Activated naive CD4-positive, alpha-beta T cell treated with anti-CD3 and anti-CD28 coated beads, Interleukin-2, amount 50 U/mL, for 72 hours (primary cell): ENCODE results near the gene DARS2. TPM values are rescaled to one million over a fixed set of nuclear protein-coding genes. Genes with fewer than 3 reads are reported as not detected.
A peak's percentile ranks its signal among the peaks of the same experiment; 100 is the strongest.
"Not testable (repeated sequence)": the region's sequence is repeated elsewhere in the genome, so short reads cannot be mapped to it uniquely, and the experiment has no call there.

Experiments used
- ATAC-seq, 2 donors: fragments of 150-1000 bp; cut with Tn5 transposase; 2 replicates each; pipeline ENCODE4 v1.10.0; 2021; ENCODE audit warnings: mild to moderate bottlenecking in 2 of 2, moderate library complexity in 2 of 2
- DNase-seq, 2 donors: peaks; one replicate each; pipeline ENCODE4 v3.0.0; 2021 to 2022; ENCODE audit warnings: low spot score in 2 of 2
- H3K27ac Mint-ChIP-seq, 2 donors: one replicate each; pipeline ENCODE4 v1.8.0; 2022; ENCODE audit warnings: mild to moderate bottlenecking in 2 of 2, mixed read lengths in 2 of 2
- H3K36me3 Mint-ChIP-seq, 2 donors: one replicate each; pipeline ENCODE4 v1.8.0; 2022; ENCODE audit warnings: mixed read lengths in 2 of 2
- H3K9me3 Mint-ChIP-seq, 2 donors: one replicate each; pipeline ENCODE4 v1.8.0; 2022; ENCODE audit warnings: mixed read lengths in 2 of 2
- total RNA-seq, 2 donors: library from RNA; stranded (reverse); gene quantifications; one replicate each; pipeline ENCODE4 v1.2.3, GENCODE V29; 2022

The DARS2 gene
- 10 to 100 TPM; 31.1 to 40.7 TPM for total RNA-seq

DNA sequence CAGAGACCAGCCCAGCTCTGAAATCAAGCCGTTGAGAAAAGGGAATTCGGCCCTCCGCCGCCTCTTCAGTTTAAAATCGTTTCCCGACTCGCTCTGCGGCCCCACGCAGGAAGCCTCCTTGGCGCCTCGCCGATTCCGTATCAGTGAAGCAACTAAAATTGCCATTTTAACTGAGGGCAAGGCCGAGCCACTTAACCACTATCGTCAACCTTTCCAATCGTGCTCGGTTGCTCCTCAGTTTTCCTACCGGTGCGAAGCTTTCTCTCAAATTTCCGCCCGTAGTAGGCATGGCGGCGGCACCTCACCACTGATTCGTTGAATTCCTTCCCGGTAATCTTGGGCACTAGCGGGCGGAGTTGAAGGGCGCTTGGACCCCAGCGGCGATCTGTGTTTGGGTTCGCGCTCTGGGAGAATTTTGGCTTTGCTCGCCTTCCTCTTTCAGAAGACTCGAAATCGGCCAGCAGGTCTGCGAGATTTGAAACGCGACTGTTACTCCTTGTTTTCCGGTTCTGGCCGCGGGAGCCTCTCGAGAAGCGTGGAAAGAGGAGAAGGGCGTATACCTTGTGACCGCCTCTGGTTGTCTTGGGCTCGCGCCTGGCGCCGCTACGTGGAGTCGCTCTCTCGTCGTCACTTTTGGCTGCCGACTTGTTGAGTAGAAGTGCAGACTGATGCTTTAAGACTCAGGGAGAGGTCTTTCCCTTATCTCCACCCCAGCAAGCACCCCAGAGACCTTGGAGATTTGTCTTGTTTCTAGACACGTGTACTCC, at the start of gene DARS2, which contains the start of gene CENPL:
Gene DARS2, plus strand, starts transcription at position 359 of the 767 bp plus-strand sequence. CDS start 557 bp downstream, outside the sequence.
Gene CENPL, minus strand, starts transcription at position 569 of the 767 bp plus-strand sequence. CDS start 13,584 bp downstream, outside the sequence.
- peak; percentile 84 to 88 for ATAC-seq

DNA sequence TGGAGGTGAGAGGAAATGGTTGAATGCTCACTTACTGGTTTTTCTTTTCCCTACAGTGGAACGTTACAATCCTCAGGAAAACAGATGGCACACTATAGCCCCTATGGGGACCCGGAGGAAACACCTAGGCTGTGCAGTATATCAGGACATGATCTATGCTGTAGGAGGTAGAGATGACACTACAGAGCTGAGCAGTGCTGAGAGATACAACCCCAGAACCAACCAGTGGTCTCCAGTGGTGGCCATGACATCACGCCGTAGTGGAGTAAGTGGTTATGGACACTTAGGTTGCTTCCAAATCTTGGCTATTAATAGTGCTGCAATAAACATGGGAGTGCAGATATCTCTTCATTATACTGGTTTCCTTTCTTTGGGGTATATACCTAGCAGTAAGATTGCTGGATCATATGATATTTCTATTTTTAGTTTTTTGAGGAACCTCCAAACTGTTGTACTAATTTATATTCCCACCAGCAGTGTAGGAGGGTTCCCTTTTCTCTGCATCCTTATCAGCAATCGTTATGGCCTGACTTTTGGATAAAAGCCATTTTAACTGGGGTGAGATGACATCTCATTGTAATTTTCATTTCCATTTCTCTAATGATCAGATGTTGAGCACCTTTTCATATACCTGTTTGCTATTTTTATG, 48.8 kb upstream of the DARS2 start:
- peaks cover 6 to 16% of the 10 kb centered on the region in 2 donors for H3K36me3 Mint-ChIP-seq
- no peak for DNase-seq
- no peaks in the 10 kb centered on the region for H3K9me3 Mint-ChIP-seq
- peak in 1 of 2 donors; percentile 13 for ATAC-seq
- H3K27ac Mint-ChIP-seq: no peak overlapping the region

More for the DNA sequence above, at the start of gene DARS2, which contains the start of gene CENPL:
- Mint-ChIP-seq H3K9me3 (no peaks in the 10 kb centered on the region), H3K27ac (peak within 1 kb of the TSS; percentile 98 to 99), H3K36me3 (peaks cover 35 to 43% of the 10 kb centered on the region in 2 donors)
- DNase-seq: peak; percentile 84 to 89

- ATAC-seq (no peak), DNase-seq (no peak)
- no peaks in the 10 kb centered on the region for H3K9me3 Mint-ChIP-seq
- peaks cover 6 to 16% of the 10 kb centered on the region in 2 donors for H3K36me3 Mint-ChIP-seq
- H3K27ac Mint-ChIP-seq: no peak overlapping the region
Observed at GRCh38 chr1:173779936-173780335, 44.5 kb upstream of the DARS2 start.

DNA sequence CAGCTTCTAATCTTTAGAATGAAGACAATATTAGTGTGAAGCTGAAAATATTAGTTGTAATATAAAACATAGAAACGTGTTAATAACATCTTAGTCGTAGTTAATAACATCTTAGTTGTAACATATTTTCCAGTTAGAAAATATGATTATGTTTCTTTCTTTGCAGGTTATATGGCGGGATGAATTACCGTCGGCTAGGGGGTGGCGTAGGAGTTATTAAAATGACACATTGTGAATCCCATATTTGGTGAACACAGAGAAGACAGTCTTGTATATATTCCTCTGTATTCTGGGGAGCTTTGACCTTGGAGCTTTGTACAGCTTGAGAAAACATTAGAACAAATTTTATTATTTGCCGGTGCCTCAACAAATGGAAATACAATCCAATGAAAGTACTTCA, 39.5 kb upstream of the DARS2 start:
- no peak for DNase-seq
- no peaks in the 10 kb centered on the region for H3K36me3 Mint-ChIP-seq
- no peak for ATAC-seq
- no peaks in the 10 kb centered on the region for H3K9me3 Mint-ChIP-seq
- H3K27ac Mint-ChIP-seq: no peak overlapping the region

- no peaks in the 10 kb centered on the region for H3K36me3 Mint-ChIP-seq
- DNase-seq: no peak
- H3K27ac Mint-ChIP-seq: no peak overlapping the region
- no peaks in the 10 kb centered on the region for H3K9me3 Mint-ChIP-seq
- no peak for ATAC-seq
Observed at GRCh38 chr1:173789841-173790240, 34.6 kb upstream of the DARS2 start.

DNA sequence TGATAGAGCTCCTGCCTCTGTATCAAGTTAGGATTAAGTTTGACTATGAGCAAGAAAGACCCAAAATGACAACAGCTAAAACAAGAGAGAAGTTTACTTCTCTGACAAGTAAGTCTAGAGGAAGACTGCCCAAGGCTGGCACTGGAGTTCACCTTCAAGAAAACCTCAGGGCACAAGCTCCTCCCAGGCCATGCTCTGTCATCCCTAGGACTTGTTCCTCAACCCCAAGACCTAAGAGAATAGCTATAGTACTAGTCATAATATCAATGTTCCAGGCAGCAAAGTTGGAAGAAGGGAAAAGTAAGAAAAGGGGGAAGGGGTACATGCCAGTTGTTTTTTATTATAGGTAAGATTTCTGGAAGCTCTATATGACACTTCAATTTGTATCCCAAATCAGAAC, 26.4 kb upstream of the DARS2 start:
- peaks cover 0 to 7% of the 10 kb centered on the region in 2 donors for H3K36me3 Mint-ChIP-seq
- DNase-seq (no peak), ATAC-seq (no peak)
- H3K27ac Mint-ChIP-seq: no peak overlapping the region
- H3K9me3 Mint-ChIP-seq: no peaks in the 10 kb centered on the region

- H3K9me3 Mint-ChIP-seq, H3K27ac Mint-ChIP-seq, H3K36me3 Mint-ChIP-seq, ATAC-seq, DNase-seq: not testable (repeated sequence)
Observed at GRCh38 chr1:173799995-173800394, 24.5 kb upstream of the DARS2 start.

DNA sequence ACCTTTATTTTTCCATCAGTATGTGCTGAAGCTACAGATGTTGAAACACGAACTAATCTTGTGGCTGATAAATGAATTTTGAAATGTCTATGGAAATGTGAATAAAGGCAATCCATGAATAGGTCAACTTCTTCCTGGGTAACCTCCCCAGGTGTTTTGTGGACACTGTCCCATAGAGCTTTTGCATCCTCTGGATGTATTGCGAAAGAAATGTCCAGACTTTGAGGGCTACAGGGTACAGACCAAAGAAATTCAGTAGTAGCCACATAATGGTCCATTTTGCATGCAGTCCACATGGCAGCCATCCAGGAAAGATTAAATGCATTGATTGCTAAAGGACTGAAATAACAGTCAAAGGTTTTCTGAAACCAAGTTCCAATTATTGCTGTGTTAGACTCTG, 21.5 kb upstream of the DARS2 start:
- H3K36me3 Mint-ChIP-seq: peaks cover 8 to 9% of the 10 kb centered on the region in 2 donors
- no peak overlapping the region for H3K27ac Mint-ChIP-seq
- ATAC-seq (no peak), DNase-seq (no peak)
- H3K9me3 Mint-ChIP-seq: no peaks in the 10 kb centered on the region

DNA sequence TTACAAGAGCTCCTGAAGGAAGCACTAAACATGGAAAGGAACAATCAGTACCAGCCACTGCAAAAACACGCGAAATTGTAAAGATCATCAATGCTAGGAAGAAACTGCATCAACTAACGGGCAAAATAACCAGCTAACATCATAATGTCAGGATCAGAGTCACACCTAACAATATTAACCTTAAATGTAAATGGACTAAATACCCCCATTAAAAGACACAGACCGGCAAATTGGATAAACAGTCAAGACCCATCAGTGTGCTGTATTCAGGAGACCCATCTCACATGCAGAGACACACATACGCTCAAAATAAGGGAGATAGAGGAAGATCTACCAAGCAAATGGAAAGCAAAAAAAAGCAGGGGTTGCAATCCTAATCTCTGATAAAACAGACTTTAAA, 10.8 kb upstream of the DARS2 start:
- not testable (repeated sequence) for DNase-seq, H3K9me3 Mint-ChIP-seq, ATAC-seq, H3K27ac Mint-ChIP-seq
- peaks cover 18 to 52% of the 10 kb centered on the region in 2 donors for H3K36me3 Mint-ChIP-seq

DNA sequence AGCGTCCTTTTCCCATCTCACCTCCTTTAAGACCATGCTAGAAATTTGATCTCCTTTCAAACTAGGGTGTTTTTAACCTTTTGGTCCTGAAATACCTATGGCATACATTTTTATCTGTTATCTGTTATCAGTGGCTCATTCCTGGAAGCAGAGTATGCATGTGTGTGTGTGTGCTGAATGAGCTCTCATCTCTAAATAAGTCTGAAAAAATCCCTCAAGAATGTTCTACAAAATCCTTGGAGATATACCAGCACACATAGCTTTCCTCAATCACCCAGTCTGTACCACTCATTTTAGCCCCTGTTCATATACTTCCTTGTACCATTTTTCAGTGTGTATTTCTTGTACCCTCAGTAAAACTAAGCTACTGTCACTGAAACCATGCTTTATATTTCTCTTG, 6.0 kb upstream of the DARS2 start:
- ATAC-seq: no peak
- Mint-ChIP-seq H3K36me3 (peaks cover 25 to 48% of the 10 kb centered on the region in 2 donors), H3K27ac (peak overlapping the region in 1 of 2 donors; percentile 3), H3K9me3 (peaks cover 0 to 4% of the 10 kb centered on the region in 2 donors)
- DNase-seq: no peak

DNA sequence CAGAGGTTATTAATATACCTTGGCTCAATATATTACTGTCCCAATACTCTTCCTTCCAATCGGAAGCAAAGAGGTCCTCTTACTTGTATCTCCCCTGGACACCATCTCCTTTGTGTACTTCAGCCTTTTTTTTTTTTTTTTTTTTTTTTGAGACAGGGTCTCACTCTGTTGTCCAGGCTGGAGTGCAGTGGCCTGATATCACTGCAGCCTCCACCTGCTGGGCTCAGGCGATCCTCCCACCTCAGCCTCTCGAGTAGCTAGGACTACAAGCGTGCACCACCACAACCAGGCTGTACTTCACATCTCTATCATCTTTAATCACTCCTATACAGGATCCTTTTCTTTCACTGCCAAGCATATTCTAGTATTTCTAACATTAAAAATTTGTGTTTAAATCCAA, 2.8 kb upstream of the DARS2 start:
- peaks cover 39 to 49% of the 10 kb centered on the region in 2 donors for H3K36me3 Mint-ChIP-seq
- DNase-seq (no peak), ATAC-seq (no peak)
- H3K9me3 Mint-ChIP-seq: no peaks in the 10 kb centered on the region
- H3K27ac Mint-ChIP-seq: no peak overlapping the region

- peak in 1 of 2 donors; percentile 5 for DNase-seq
- peak overlapping the region; percentile 98 to 99 for H3K27ac Mint-ChIP-seq
- H3K36me3 Mint-ChIP-seq: peaks cover 35 to 43% of the 10 kb centered on the region in 2 donors
- H3K9me3 Mint-ChIP-seq: no peaks in the 10 kb centered on the region
- ATAC-seq: peak; percentile 54
Observed at GRCh38 chr1:173823781-173824314, 625 bp upstream of the DARS2 start.

DNA sequence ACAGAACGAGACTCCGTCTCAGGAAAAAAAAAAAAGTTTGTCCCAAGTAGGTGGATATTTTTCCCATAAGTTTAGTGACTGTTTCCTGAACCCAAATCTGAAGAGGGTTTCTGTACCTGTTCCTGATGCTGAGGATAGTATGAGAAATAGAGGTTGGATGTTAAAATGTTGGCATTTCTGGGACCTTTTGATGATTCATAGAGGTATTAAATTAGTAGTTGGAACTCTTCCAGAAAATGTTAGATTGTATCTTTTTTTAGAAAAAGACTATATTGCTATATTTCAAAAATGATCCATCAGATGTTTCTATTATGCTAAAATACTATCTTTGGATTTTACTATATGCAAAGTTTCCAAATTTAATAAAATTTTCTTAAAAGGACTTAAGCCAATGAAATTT, 3.1 kb downstream of the DARS2 start:
- no peak for DNase-seq
- ATAC-seq: no peak
- H3K27ac Mint-ChIP-seq: no peak overlapping the region
- H3K36me3 Mint-ChIP-seq: peaks cover 26 to 43% of the 10 kb centered on the region in 2 donors
- H3K9me3 Mint-ChIP-seq: no peaks in the 10 kb centered on the region

- DNase-seq: no peak
- Mint-ChIP-seq H3K9me3 (no peaks in the 10 kb centered on the region), H3K36me3 (peaks cover 0 to 13% of the 10 kb centered on the region in 2 donors), H3K27ac (no peak overlapping the region)
- ATAC-seq: no peak
Observed at GRCh38 chr1:173832748-173833147, 8.3 kb downstream of the DARS2 start.

DNA sequence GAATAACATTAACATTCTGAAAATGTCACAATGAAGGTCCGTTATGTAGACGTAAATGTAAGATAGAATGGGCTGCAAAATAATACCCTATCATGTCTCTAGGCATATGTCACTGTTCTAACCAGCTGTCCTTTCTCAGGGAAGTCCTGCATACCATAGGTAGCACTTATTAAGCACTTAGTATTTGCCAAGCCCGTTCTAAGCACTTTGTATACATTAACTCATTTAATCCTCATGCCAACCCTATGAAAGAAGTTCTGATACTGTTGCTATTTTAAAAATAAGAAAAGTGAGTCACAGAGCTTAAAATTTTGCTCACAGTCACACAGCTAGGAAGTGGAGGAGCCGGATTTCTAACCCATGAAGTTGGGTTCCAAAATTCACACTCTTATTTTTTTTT, 27.6 kb downstream of the DARS2 start:
- H3K9me3 Mint-ChIP-seq: no peaks in the 10 kb centered on the region
- ATAC-seq: no peak
- DNase-seq: no peak
- H3K36me3 Mint-ChIP-seq: peaks cover 6 to 23% of the 10 kb centered on the region in 2 donors
- H3K27ac Mint-ChIP-seq: peak overlapping the region in 1 of 2 donors; percentile 47

DNA sequence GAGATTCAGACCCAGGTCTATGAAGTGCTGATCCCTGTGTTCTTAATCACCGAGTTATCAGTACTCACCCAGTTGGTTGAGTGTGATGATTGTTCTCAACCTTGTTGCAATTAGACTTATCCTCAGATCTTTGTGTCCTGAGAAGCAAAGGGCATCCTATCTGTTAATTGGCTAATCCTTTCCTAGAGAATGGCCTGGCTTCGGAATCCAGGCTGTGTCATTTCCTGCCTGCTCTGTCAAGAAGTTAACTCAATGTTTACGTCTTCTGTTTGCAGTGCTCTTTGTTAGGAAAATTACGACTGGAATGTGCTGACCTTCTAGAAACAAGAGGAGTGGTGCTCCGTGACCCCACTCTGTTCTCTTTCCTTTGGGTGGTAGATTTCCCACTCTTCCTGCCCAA, 28.6 kb downstream of the DARS2 start:
- Mint-ChIP-seq H3K27ac (no peak overlapping the region), H3K36me3 (peaks cover 6 to 23% of the 10 kb centered on the region in 2 donors), H3K9me3 (no peaks in the 10 kb centered on the region)
- ATAC-seq: no peak
- DNase-seq: no peak

GRCh38 chr1:173856014-173856413, 31.5 kb downstream of the DARS2 start:
- Mint-ChIP-seq H3K36me3 (peaks cover 6 to 28% of the 10 kb centered on the region in 2 donors), H3K27ac (peak overlapping the region; percentile 42 to 50)
- DNase-seq: no peak

More at GRCh38 chr1:173856014-173856413, 31.5 kb downstream of the DARS2 start:
- no peaks in the 10 kb centered on the region for H3K9me3 Mint-ChIP-seq
- no peak for ATAC-seq
